Stimulated activated naive B cell treated with anti-CD40 and anti-IgM and Interleukin-4, amounts not matched to agents 10 μg/mL and 1 μg/mL and 100 μg/mL, for 72 hours (primary cell): ENCODE measurements around the gene NOP56.
"Not testable (repeated sequence)": the region's sequence is repeated elsewhere in the genome, so short reads cannot be mapped to it uniquely, and the experiment has no call there.

Experiments used
- ATAC-seq, 2 donors: fragments of 150-1000 bp; cut with Tn5 transposase; replicated peaks; 2 replicates each; pipeline ENCODE4 v1.10.0; 2021; ENCODE audit warnings: moderate library complexity in 1 of 2
- DNase-seq: peaks from one replicate; pipeline ENCODE4 v3.0.0; 2021
- H3K27ac Mint-ChIP-seq: one replicate; pipeline ENCODE4 v1.8.0; 2022; ENCODE audit warnings: mild to moderate bottlenecking, mixed read lengths
- H3K27me3 Mint-ChIP-seq, 2 donors: one replicate each; pipeline ENCODE4 v1.8.0; 2022; ENCODE audit warnings: mixed read lengths in 2 of 2
- H3K36me3 Mint-ChIP-seq, 2 donors: one replicate each; pipeline ENCODE4 v1.8.0; 2022; ENCODE audit warnings: mixed read lengths in 2 of 2, mild to moderate bottlenecking in 1 of 2
- H3K4me1 Mint-ChIP-seq, 2 donors: one replicate each; pipeline ENCODE4 v1.8.0; 2022; ENCODE audit warnings: mixed read lengths in 2 of 2, mild to moderate bottlenecking in 1 of 2
- H3K4me3 Mint-ChIP-seq, 2 donors: one replicate each; pipeline ENCODE4 v1.8.0; 2022; ENCODE audit warnings: mild to moderate bottlenecking in 2 of 2, mixed read lengths in 2 of 2, moderate library complexity in 1 of 2
- H3K9me3 Mint-ChIP-seq, 2 donors: one replicate each; pipeline ENCODE4 v1.8.0; 2022; ENCODE audit warnings: mixed read lengths in 2 of 2, mild to moderate bottlenecking in 1 of 2

The NOP56 gene

DNA sequence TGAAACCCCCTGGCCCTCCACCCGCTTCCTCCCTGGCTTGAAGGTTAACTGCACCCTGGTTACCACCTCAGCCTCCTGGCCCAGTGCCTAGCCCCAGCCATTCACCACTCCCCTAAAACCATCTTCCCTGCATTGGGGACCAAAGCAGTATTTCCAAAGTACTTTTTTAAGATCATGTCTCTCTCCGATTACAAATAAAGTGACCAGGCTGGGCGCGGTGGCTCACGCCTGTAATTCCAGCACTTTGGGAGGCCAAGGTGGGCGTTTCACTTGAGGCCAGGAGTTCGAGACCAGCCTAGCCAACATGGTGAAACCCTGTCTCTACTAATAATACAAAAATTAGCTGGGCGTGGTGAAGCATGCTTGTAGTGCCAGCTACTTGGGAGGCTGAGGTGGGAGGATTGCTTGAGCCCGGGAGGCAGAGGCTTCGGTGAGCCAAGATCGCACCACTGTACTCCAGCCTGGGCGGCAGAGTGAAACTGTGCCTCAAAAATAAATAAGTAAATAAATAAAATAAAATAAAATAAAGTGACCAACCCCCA lies 43.6 kb downstream of the NOP56 start:
- H3K27me3 Mint-ChIP-seq: peaks cover 57 to 69% of the 10 kb centered on the region in 2 donors

GRCh38 chr20:2696646-2697045 lies 44.2 kb downstream of the NOP56 start:
- no peak for ATAC-seq
- Mint-ChIP-seq H3K4me1 (peaks cover 5 to 6% of the 10 kb centered on the region in 2 donors), H3K27me3 (peaks cover 56 to 69% of the 10 kb centered on the region in 2 donors), H3K4me3 (no peak overlapping the region), H3K36me3 (peaks cover 5% of the 10 kb centered on the region in 2 donors), H3K27ac (no peak overlapping the region), H3K9me3 (no peaks in the 10 kb centered on the region)
- no peak for DNase-seq

More for the DNA sequence above, 43.6 kb downstream of the NOP56 start:
- ATAC-seq, H3K4me1 Mint-ChIP-seq, H3K27ac Mint-ChIP-seq, DNase-seq, H3K36me3 Mint-ChIP-seq, H3K9me3 Mint-ChIP-seq, H3K4me3 Mint-ChIP-seq: not testable (repeated sequence)

DNA sequence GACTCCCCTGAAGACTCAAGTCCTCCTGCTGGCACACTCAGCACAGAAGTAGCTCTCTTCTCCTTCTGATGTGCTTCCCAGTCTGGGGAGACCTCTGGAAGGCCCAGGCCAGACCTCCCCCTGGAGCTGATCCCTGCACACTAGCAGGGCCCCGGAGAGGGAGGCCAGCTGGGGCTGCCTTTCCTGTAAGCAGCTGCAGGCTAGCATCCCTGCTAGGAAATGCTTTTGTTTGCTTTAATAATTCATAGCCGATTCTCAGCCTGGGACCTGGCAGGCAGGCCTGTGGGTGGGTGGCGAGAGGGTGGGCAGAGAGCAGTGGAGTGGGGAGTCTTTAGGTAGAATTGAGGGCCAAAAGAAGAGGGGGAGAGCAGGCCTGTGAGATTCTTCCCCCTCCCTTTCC lies 45.3 kb downstream of the NOP56 start:
- Mint-ChIP-seq H3K27ac (no peak overlapping the region), H3K4me1 (no peaks in the 10 kb centered on the region), H3K36me3 (peaks cover 0 to 2% of the 10 kb centered on the region in 2 donors), H3K9me3 (no peaks in the 10 kb centered on the region), H3K4me3 (no peak overlapping the region), H3K27me3 (peaks cover 54 to 67% of the 10 kb centered on the region in 2 donors)
- ATAC-seq: no peak
- DNase-seq: no peak

- H3K27ac Mint-ChIP-seq: no peak overlapping the region
- no peak for DNase-seq
- ATAC-seq: no peak
- peaks cover 0 to 2% of the 10 kb centered on the region in 2 donors for H3K36me3 Mint-ChIP-seq
- no peaks in the 10 kb centered on the region for H3K9me3 Mint-ChIP-seq
- peaks cover 54 to 67% of the 10 kb centered on the region in 2 donors for H3K27me3 Mint-ChIP-seq
- no peaks in the 10 kb centered on the region for H3K4me1 Mint-ChIP-seq
- H3K4me3 Mint-ChIP-seq: no peak overlapping the region
Measured at GRCh38 chr20:2698186-2698817, 45.9 kb downstream of the NOP56 start.

DNA sequence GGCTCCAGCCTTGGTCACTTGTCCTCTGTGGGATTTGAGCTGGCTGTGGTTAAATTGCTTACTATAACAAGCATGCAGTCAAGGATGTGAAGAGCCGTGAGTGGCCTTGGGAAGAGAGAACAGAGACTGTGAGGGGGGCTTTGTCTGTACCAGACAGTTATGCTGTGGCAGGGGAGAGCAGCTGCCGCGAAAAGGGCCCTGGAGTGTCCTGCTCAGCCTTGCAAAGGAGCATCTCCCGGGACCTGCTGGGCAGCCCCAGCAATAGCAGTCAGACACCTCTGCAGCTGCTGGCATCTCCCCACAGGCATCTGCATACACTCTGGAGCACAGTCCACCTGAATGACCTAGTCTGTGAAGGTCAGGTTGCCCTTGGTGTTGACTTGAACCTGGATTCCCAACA lies 46.5 kb downstream of the NOP56 start:
- Mint-ChIP-seq H3K4me3 (no peak overlapping the region), H3K9me3 (no peaks in the 10 kb centered on the region), H3K27me3 (peaks cover 54 to 71% of the 10 kb centered on the region in 2 donors), H3K4me1 (no peaks in the 10 kb centered on the region), H3K27ac (no peak overlapping the region), H3K36me3 (peaks cover 0 to 2% of the 10 kb centered on the region in 2 donors)
- no peak for ATAC-seq
- no peak for DNase-seq

- Mint-ChIP-seq H3K9me3 (no peaks in the 10 kb centered on the region), H3K27ac (no peak overlapping the region), H3K4me1 (no peaks in the 10 kb centered on the region), H3K4me3 (no peak overlapping the region), H3K36me3 (peaks cover 0 to 2% of the 10 kb centered on the region in 2 donors), H3K27me3 (peaks cover 59 to 63% of the 10 kb centered on the region in 2 donors)
- DNase-seq: no peak
- no peak for ATAC-seq
Measured at GRCh38 chr20:2699775-2700413, 47.5 kb downstream of the NOP56 start.

DNA sequence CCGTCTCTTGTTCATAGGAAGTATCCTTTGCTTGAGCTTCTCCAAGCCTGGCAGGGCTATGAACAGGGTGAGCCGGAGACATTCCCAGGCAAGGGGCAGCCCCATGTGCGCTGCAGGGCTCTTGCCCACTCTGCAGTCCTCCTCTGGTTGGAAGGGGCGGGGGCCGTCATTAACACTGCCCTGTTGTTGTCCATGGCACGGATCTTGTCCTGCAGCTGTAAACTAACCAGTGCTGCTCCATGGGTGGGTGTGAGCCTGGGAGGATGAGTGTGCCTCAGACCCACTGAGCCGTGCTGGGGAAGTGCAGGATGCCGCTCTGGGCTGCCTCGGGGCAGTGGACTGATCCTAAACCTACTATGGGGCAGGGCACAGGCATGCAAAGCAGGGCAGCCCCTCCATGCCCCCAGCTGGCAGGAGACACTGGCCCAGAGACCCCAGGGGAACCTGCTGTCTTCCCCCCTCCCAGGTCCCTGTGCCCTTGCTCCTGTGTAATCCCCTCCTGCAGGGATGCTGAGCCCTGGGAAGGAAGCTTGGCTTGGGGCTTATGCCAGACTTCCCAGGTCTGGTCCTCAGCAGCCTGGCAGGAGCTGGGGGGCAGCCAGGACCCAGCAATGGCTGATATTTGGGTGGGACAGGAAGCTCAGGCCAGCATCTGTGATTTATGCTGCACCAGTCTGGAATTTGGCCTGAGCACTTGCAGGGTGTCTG lies 48.6 kb downstream of the NOP56 start:
- peaks cover 0 to 2% of the 10 kb centered on the region in 2 donors for H3K36me3 Mint-ChIP-seq
- ATAC-seq (no peak), DNase-seq (no peak)
- no peaks in the 10 kb centered on the region for H3K9me3 Mint-ChIP-seq
- H3K27ac Mint-ChIP-seq: no peak overlapping the region
- H3K27me3 Mint-ChIP-seq: peaks cover 52 to 56% of the 10 kb centered on the region in 2 donors
- no peak overlapping the region for H3K4me3 Mint-ChIP-seq
- H3K4me1 Mint-ChIP-seq: no peaks in the 10 kb centered on the region

DNA sequence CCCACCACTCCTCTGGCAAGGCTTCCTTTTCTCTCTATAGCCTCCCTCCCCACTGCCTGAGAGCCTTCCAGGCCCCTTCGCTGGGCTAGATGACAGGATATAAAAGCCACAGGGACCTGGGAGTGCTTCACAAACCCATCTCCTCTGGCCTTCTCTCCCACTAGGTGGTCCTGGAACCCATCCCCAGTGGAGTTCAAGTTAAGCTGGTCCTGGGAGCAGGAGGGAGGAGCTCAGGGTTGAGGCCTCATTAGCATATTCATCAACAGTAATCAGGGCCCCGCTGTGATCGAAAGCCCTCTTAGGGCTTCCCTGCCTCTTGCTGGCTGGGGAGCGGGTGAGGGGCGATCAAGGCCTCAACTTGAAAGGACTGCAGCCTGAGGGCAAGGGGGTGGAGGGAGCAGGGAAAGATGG lies 49.2 kb downstream of the NOP56 start:
- H3K36me3 Mint-ChIP-seq: peaks cover 0 to 2% of the 10 kb centered on the region in 2 donors
- peaks cover 50 to 54% of the 10 kb centered on the region in 2 donors for H3K27me3 Mint-ChIP-seq
- no peak overlapping the region for H3K27ac Mint-ChIP-seq
- no peak for ATAC-seq
- no peak for DNase-seq
- H3K4me1 Mint-ChIP-seq: peaks cover 0 to 1% of the 10 kb centered on the region in 2 donors
- H3K4me3 Mint-ChIP-seq: no peak overlapping the region
- H3K9me3 Mint-ChIP-seq: no peaks in the 10 kb centered on the region

- Mint-ChIP-seq H3K36me3 (no peaks in the 10 kb centered on the region), H3K27me3 (peaks cover 46 to 47% of the 10 kb centered on the region in 2 donors), H3K4me1 (peaks cover 0 to 3% of the 10 kb centered on the region in 2 donors), H3K4me3 (no peak overlapping the region), H3K9me3 (no peaks in the 10 kb centered on the region), H3K27ac (no peak overlapping the region)
- no peak for ATAC-seq
- DNase-seq: no peak
Measured at GRCh38 chr20:2703716-2704475, 51.5 kb downstream of the NOP56 start.

GRCh38 chr20:2705931-2706645 lies 53.7 kb downstream of the NOP56 start:
- peaks cover 0 to 3% of the 10 kb centered on the region in 2 donors for H3K4me1 Mint-ChIP-seq
- no peaks in the 10 kb centered on the region for H3K9me3 Mint-ChIP-seq
- H3K4me3 Mint-ChIP-seq: no peak overlapping the region
- ATAC-seq (no peak), DNase-seq (no peak)
- H3K27ac Mint-ChIP-seq: no peak overlapping the region
- no peaks in the 10 kb centered on the region for H3K36me3 Mint-ChIP-seq
- peaks cover 35 to 39% of the 10 kb centered on the region in 2 donors for H3K27me3 Mint-ChIP-seq

DNA sequence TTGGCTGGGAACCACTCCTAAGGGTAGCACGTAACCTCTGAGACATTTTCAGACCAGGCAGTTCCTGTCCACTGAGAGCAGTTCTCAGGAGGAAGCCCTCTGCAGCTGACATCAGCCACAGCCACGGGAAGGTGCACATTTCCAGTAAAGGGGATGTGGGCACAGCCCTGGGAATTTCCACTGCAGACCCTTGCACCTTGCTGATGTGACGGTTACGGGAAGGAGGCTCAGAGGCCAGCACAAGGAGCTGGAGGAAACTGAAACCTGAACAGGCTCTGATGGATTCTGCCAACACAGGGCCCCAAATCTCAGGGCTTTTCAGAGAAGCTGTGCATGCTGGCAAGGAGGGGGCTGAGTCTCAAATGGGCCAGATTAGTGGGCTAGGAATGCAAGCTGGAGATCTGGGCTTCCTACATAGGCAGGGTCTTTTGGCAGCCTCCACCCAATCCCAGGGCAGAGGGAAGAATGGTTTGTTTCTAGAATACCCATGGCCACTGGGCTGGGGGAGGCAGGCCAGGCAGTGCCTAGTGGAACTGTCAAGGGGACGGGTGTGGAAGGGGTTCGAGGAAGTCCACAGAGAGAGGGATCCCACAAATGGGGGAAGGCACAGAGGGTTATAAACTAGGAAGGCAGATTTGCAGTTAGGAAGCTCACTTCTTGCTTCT lies 54.4 kb downstream of the NOP56 start:
- ATAC-seq (peak; percentile 36 to 47), DNase-seq (no peak)
- peaks cover 29 to 32% of the 10 kb centered on the region in 2 donors for H3K27me3 Mint-ChIP-seq
- no peak overlapping the region for H3K27ac Mint-ChIP-seq
- H3K4me3 Mint-ChIP-seq: no peak overlapping the region
- no peaks in the 10 kb centered on the region for H3K9me3 Mint-ChIP-seq
- no peaks in the 10 kb centered on the region for H3K36me3 Mint-ChIP-seq
- peaks cover 0 to 3% of the 10 kb centered on the region in 2 donors for H3K4me1 Mint-ChIP-seq

DNA sequence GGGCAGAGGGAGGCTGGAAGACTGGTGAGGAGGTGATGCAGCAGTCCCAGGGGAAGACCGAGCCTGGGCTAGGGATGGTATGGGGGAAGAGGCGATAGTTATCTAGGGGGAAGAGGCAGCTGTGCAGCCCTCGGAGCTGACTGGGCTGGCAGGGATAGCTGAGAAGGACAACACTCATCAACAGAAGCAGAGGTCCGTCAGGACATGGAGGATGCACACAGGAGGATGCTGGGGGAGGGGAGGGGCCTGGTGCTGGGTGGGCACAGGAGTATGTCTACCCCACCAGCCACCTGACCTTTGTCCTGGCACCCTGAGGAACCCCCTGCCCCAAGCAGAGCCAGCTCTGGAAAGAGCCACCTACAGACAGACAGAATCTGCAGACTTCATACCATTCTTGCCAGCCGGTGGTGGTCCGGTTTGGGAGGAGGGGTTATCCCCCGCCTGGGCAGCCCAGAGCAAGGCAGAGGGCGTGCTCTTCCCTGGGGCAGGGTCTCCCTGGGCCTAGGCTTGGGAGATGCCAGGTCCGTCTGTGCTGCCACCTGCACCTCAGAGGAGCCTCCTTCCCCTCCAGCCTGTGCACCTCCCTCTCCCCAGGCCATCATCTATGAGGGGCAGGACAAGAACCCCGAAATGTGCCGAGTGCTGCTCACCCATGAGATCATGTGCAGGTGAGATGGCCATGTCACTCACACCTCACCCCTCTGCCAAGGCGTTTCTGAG lies 55.1 kb downstream of the NOP56 start:
- Mint-ChIP-seq H3K4me1 (peaks cover 0 to 3% of the 10 kb centered on the region in 2 donors), H3K9me3 (no peaks in the 10 kb centered on the region), H3K27ac (no peak overlapping the region), H3K4me3 (no peak overlapping the region), H3K27me3 (peaks cover 26 to 29% of the 10 kb centered on the region in 2 donors), H3K36me3 (no peaks in the 10 kb centered on the region)
- DNase-seq (no peak), ATAC-seq (no peak)
